Measurements from ENCODE around the gene LONRF3.
"Not testable (repeated sequence)": the region's sequence is repeated elsewhere in the genome, so short reads cannot be mapped to it uniquely, and the experiment has no call there.

The LONRF3 gene

DNA sequence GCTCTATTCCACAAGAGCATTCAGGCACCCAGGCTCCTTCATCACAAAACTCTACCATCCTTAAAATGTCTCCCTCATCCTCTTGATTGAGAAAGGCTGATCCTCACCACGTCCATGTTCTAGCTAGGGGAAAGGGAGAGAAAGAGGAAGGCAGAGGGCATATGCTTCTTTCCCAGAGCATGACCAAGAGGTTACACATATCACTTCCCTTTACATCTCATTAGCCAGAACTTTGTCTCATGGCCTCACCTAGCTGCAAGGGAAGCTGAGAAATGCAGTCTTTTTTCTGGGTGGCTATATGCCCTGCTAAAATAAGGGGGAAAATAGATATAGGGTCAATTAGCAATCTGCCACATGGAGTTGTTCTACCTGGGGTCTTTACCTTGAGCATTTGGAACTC lies 42.7 kb downstream of the LONRF3 start:
- Histone ChIP-seq H3K27ac (ENCODE audit: low read length) (no peak overlapping the region), H3K27me3 (ENCODE audit: control insufficient read depth, insufficient read depth, low read length) (no peaks in the 10 kb centered on the region), H3K9ac (ENCODE audit: low read length) (no peak overlapping the region), H3K4me3 (ENCODE audit: low read length) (no peak overlapping the region), H3K36me3 (ENCODE audit: control insufficient read depth, low read depth, low read length) (no peaks in the 10 kb centered on the region), H3K4me1 (ENCODE audit: control insufficient read depth, low read depth, low read length) (no peaks in the 10 kb centered on the region), H3K9me3 (ENCODE audit: control insufficient read depth, low read depth, low read length) (peaks cover 11% of the 10 kb centered on the region)

DNA sequence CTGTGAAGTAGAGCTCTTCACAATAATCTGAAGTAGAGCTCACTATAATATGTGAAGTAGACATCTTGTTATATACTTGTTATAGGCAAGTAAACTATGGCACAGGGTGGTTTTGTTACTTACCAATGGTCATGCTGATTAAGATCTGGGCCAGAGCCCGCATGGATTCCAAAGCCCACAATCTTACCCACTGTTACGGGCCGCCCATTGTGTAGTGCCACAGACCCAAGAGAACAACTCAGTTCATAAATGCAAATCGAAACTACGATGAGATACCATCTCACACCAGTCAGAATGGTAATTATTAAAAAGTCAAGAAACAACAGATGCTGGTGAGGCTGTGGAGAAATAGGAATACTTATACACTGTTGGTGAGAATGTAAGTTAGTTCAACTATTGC lies 51.5 kb downstream of the LONRF3 start:
- Histone ChIP-seq H3K4me1 (ENCODE audit: control insufficient read depth, low read depth, low read length) (no peaks in the 10 kb centered on the region), H3K4me3 (ENCODE audit: low read length) (no peak overlapping the region), H3K27ac (ENCODE audit: low read length) (no peak overlapping the region), H3K9ac (ENCODE audit: low read length) (no peak overlapping the region), H3K36me3 (ENCODE audit: control insufficient read depth, low read depth, low read length) (no peaks in the 10 kb centered on the region), H3K9me3 (ENCODE audit: control insufficient read depth, low read depth, low read length) (peaks cover 6% of the 10 kb centered on the region), H3K27me3 (ENCODE audit: control insufficient read depth, insufficient read depth, low read length) (no peaks in the 10 kb centered on the region)

DNA sequence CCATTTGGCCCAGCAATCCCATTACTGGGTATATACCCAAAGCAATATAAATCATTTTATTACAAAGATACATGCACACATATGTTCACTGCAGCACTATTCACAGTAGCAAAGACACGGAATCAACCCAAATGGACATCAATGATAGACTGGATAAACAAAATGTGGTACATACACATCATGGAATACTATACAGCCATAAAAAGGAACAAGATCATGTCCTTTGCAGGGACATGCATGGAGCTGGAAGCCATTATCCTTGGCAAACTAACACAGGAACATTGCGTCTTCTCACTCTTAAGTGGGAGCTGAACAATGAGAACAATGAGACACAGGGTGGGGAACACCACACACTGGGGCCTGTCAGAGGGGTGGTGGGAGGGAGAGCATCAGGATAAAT lies 51.9 kb downstream of the LONRF3 start:
- not testable (repeated sequence) for H3K9me3 ChIP-seq (ENCODE audit: control insufficient read depth, low read depth, low read length); H3K27me3 ChIP-seq (ENCODE audit: control insufficient read depth, insufficient read depth, low read length); H3K4me1 ChIP-seq (ENCODE audit: control insufficient read depth, low read depth, low read length); H3K36me3 ChIP-seq (ENCODE audit: control insufficient read depth, low read depth, low read length); H3K27ac ChIP-seq (ENCODE audit: low read length); H3K4me3 ChIP-seq (ENCODE audit: low read length); H3K9ac ChIP-seq (ENCODE audit: low read length)

DNA sequence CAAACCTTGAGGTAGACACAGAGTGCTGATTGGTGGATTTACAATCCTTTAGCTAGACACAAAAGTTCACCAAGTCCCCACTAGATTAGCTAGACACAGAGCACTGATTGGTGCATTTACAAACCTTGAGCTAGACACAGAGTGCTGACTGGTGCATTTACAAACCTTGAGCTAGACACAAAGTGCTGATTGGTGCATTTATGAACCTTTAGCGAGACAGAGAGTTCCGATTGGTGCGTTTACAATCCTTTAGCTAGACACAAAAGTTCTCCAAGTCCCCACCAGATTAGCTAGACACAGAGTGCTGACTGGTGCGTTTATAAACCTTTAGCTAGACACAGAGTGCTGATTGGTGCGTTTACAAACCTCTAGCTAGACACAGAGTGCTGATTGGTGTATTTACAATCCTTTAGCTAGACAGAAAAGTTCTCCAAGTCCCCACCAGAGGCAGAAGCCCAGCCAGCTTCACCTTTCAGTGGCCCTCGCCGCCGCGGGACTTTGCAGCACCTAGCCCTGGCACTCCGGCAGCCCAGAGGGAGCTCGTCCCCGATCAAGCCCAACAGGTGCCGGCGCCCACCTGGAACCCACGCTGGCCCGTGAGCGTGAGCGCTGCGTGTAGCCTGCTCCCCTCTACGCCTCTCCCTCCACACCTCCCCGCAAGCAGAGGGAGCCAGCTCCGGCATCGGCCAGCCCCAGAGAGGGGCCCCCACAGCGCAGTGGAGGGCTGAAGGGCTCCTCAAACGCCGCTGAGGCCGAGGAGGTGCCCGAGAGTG lies 53.7 kb downstream of the LONRF3 start:
- H3K4me1 ChIP-seq (ENCODE audit: control insufficient read depth, low read depth, low read length); H3K27ac ChIP-seq (ENCODE audit: low read length); H3K27me3 ChIP-seq (ENCODE audit: control insufficient read depth, insufficient read depth, low read length); H3K4me3 ChIP-seq (ENCODE audit: low read length); H3K36me3 ChIP-seq (ENCODE audit: control insufficient read depth, low read depth, low read length); H3K9ac ChIP-seq (ENCODE audit: low read length): not testable (repeated sequence)
- H3K9me3 ChIP-seq (ENCODE audit: control insufficient read depth, low read depth, low read length) = peaks cover 13% of the 10 kb centered on the region

DNA sequence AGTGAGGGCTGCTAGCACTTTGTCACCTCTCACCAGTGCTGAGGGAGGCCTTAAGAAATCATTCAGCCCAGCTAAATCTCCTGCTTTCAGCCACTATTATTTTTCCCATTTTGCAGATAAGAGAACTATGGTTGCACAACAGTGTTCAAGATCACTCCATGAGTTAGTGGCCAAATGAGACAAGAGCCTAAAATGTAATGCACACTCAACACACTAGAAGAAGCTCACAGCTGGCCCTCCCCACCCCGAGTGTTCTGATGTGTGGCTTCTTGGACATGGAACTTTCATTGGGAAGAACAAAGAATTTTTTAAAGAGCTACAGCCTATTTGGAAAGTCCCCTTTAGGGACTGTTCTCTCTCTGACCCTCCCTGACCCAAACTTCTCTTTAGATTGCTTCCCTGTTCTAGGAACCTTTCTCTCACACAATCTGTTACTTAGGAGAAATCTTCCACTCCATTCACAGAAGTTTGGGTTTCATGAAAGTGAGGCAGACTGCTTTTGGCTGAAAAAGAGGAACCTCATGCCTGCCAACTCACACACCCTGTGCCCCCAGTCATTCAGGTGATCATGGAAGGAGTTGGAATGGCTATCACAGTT lies 54.4 kb downstream of the LONRF3 start:
- H3K27ac ChIP-seq (ENCODE audit: low read length) = no peak overlapping the region
- H3K4me1 ChIP-seq (ENCODE audit: control insufficient read depth, low read depth, low read length) = no peaks in the 10 kb centered on the region
- H3K36me3 ChIP-seq (ENCODE audit: control insufficient read depth, low read depth, low read length) = no peaks in the 10 kb centered on the region
- H3K9me3 ChIP-seq (ENCODE audit: control insufficient read depth, low read depth, low read length) = peaks cover 17% of the 10 kb centered on the region
- no peak overlapping the region for H3K4me3 ChIP-seq (ENCODE audit: low read length)
- no peaks in the 10 kb centered on the region for H3K27me3 ChIP-seq (ENCODE audit: control insufficient read depth, insufficient read depth, low read length)
- H3K9ac ChIP-seq (ENCODE audit: low read length) = no peak overlapping the region

DNA sequence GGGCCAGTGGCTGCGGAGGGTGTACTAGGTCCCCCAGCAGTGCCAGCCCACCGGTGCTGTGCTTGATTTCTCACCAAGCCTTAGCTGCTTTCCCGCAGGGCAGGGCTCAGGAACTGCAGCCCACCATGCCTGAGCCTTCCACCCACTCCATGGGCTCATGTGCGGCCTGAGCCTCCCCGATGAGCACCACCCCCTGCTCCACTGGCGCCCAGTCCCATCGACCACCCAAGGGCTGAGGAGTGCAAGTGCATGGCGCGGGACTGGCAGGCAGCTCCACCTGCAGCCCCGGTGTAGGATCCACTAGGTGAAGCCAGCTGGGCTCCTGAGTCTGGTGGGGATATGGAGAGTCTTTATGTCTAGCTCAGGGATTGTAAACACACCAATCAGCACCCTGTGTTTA lies 55.2 kb downstream of the LONRF3 start:
- H3K36me3 ChIP-seq (ENCODE audit: control insufficient read depth, low read depth, low read length); H3K27ac ChIP-seq (ENCODE audit: low read length); H3K4me1 ChIP-seq (ENCODE audit: control insufficient read depth, low read depth, low read length); H3K4me3 ChIP-seq (ENCODE audit: low read length); H3K27me3 ChIP-seq (ENCODE audit: control insufficient read depth, insufficient read depth, low read length); H3K9ac ChIP-seq (ENCODE audit: low read length): not testable (repeated sequence)
- peaks cover 15% of the 10 kb centered on the region for H3K9me3 ChIP-seq (ENCODE audit: control insufficient read depth, low read depth, low read length)

DNA sequence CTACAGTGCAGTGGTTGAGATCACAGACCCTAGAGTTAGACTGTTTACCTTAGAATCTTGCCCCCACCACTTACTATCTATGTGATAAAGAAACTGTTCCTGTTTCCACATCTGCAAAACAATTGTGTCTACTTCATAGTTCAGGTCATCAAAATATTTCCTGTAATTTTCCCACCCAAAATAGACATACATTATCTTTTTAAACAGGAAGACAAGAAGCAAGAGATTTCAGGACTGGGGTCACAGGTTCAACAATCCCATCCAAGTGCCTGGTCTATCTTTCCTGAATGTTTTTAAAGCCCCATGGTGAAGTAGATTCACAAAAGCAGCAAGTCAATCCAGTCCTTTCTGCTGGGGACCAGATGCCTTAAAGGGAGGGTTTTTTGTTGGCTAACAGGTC lies 56.6 kb downstream of the LONRF3 start:
- Histone ChIP-seq H3K27me3 (ENCODE audit: control insufficient read depth, insufficient read depth, low read length) (no peaks in the 10 kb centered on the region), H3K9ac (ENCODE audit: low read length) (no peak overlapping the region), H3K4me3 (ENCODE audit: low read length) (no peak overlapping the region), H3K4me1 (ENCODE audit: control insufficient read depth, low read depth, low read length) (no peaks in the 10 kb centered on the region), H3K9me3 (ENCODE audit: control insufficient read depth, low read depth, low read length) (peaks cover 17% of the 10 kb centered on the region), H3K36me3 (ENCODE audit: control insufficient read depth, low read depth, low read length) (no peaks in the 10 kb centered on the region), H3K27ac (ENCODE audit: low read length) (no peak overlapping the region)

DNA sequence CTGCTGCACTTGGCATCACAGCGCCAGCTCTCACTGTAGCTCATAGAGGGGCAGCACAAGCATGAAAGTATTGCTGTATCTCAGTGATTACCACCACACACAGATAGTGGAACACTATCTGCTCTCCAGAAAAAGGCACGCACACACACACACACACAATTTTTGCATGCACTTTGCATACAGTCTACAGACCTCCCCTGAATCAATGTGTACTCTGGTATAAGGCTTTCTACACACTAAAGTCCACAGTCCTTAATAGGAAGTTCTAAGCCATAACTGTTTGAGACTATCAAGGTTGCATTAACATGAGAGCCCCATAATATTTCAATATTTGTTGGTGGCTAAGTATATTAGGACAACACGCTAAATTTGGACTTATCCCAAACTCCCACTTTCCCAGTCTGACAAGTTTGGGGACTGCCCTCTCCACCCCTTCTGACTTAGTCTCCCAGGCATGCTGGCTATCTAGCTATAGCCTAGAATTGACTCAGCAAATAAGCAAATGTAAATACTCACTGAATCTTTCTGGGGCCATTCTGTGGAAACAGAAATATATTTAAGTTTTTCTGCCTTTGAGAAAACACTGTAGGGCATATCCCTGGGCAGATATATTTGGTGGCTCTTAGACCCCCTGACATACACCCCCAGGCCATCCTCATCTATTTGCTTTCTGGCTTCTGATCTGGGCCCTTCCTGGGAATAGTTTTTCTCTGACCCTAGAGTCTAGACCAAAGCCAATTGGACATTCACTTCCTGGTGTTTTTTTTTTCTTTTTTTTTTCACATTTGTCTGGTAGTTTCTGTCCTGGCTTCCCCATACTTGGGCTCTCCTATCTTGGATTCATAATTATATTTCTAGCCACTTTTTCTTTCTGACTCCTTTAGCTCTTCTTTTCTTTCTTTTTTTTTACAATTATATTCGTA lies 62.0 kb downstream of the LONRF3 start:
- Histone ChIP-seq H3K36me3 (ENCODE audit: control insufficient read depth, low read depth, low read length) (no peaks in the 10 kb centered on the region), H3K27ac (ENCODE audit: low read length) (no peak overlapping the region), H3K9me3 (ENCODE audit: control insufficient read depth, low read depth, low read length) (peaks cover 18% of the 10 kb centered on the region), H3K4me3 (ENCODE audit: low read length) (no peak overlapping the region), H3K4me1 (ENCODE audit: control insufficient read depth, low read depth, low read length) (no peaks in the 10 kb centered on the region), H3K27me3 (ENCODE audit: control insufficient read depth, insufficient read depth, low read length) (no peaks in the 10 kb centered on the region), H3K9ac (ENCODE audit: low read length) (no peak overlapping the region)

DNA sequence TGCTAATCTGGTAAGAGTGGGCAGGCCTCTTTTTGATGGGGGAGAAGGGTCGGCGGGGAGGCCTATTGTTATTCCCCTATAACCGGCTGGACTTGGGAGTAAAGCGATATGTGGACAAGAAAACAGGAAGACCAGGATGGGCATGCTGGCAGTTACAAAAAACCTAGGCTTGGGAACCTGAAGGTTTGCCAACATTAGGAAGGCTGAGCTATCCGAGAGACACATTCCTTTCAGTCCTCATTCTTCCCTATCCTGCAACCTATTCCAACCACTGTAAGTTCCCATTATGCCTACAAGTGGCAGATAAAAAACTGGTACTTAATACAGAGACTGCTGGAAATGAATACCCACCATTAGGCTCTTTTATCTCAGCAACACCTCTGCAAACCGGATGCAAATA lies 66.0 kb downstream of the LONRF3 start:
- no peak overlapping the region for H3K27ac ChIP-seq (ENCODE audit: low read length)

DNA sequence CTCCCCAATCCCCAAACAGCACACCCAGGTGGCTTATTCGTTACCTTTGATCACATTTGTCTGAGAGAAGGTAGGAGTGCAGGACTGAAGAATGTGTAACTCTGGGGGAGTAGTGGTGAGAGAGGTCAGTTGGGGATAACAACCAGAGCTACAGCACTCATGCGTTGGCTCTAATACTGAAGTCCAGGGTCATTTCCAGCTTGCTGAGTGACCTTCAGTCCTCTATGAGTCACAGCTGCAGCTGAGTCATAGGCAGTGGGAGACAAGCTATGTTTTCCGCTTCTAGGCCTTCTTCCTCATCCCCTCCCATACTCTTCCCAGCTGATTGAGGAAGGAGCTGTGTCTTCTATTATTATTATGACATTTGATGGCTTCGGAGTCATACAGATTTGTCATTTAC lies 66.8 kb downstream of the LONRF3 start:
- Histone ChIP-seq H3K36me3 (ENCODE audit: control insufficient read depth, low read depth, low read length) (no peaks in the 10 kb centered on the region), H3K27ac (ENCODE audit: low read length) (no peak overlapping the region), H3K27me3 (ENCODE audit: control insufficient read depth, insufficient read depth, low read length) (no peaks in the 10 kb centered on the region), H3K4me1 (ENCODE audit: control insufficient read depth, low read depth, low read length) (no peaks in the 10 kb centered on the region), H3K9ac (ENCODE audit: low read length) (no peak overlapping the region), H3K9me3 (ENCODE audit: control insufficient read depth, low read depth, low read length) (peaks cover 7% of the 10 kb centered on the region), H3K4me3 (ENCODE audit: low read length) (no peak overlapping the region)

More for the DNA sequence above, 66.0 kb downstream of the LONRF3 start:
- no peaks in the 10 kb centered on the region for H3K36me3 ChIP-seq (ENCODE audit: control insufficient read depth, low read depth, low read length)
- peaks cover 7% of the 10 kb centered on the region for H3K9me3 ChIP-seq (ENCODE audit: control insufficient read depth, low read depth, low read length)
- no peaks in the 10 kb centered on the region for H3K27me3 ChIP-seq (ENCODE audit: control insufficient read depth, insufficient read depth, low read length)
- H3K4me1 ChIP-seq (ENCODE audit: control insufficient read depth, low read depth, low read length) = no peaks in the 10 kb centered on the region
- no peak overlapping the region for H3K9ac ChIP-seq (ENCODE audit: low read length)
- H3K4me3 ChIP-seq (ENCODE audit: low read length) = no peak overlapping the region

DNA sequence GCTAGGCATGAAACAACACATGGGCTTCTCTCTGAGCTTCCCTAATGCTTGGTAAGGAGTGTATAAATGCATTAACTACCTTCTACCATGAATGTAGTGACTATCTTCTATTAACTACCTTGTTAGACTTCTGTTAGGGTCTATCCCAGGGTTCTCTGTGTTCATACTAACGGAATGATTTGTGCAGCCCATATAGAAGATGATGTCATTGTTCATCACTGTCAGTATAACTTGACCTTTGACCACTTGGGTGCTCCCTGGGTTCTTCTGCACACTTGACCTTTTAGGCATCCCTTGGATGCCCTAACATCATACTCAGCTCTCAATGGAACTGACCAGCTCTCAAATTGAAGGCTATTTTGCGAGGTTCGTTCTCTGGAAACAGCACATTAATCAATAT lies 67.6 kb downstream of the LONRF3 start:
- no peak overlapping the region for H3K4me3 ChIP-seq (ENCODE audit: low read length)
- H3K36me3 ChIP-seq (ENCODE audit: control insufficient read depth, low read depth, low read length) = no peaks in the 10 kb centered on the region
- no peak overlapping the region for H3K27ac ChIP-seq (ENCODE audit: low read length)
- no peak overlapping the region for H3K9ac ChIP-seq (ENCODE audit: low read length)
- H3K9me3 ChIP-seq (ENCODE audit: control insufficient read depth, low read depth, low read length) = peaks cover 7% of the 10 kb centered on the region
- H3K27me3 ChIP-seq (ENCODE audit: control insufficient read depth, insufficient read depth, low read length) = no peaks in the 10 kb centered on the region
- no peaks in the 10 kb centered on the region for H3K4me1 ChIP-seq (ENCODE audit: control insufficient read depth, low read depth, low read length)
